Measurements from ENCODE around the gene LSM3.

GRCh38 chr3:14199641-14200040 lies 21.0 kb downstream of the LSM3 start:
- TF ChIP-seq CTCF (conservative IDR thresholded peaks at IDR 0.05; ENCODE audit: low read depth, low read length) (no peak), MAFK (IDR thresholded peaks at IDR 0.05; ENCODE audit: low read depth, low read length) (no peak), RAD21 (IDR thresholded peaks at IDR 0.05; ENCODE audit: low read length) (no peak), MXI1 (IDR thresholded peaks at IDR 0.05; ENCODE audit: borderline replicate concordance, low read depth, low read length) (no peak), FOS (IDR thresholded peaks at IDR 0.05; ENCODE audit: low read depth, low read length) (no peak), CEBPB (IDR thresholded peaks at IDR 0.05; ENCODE audit: low read depth, low read length) (no peak), POLR2A (IDR thresholded peaks at IDR 0.05; ENCODE audit: low read depth, low read length) (no peak), SMC3 (IDR thresholded peaks at IDR 0.05; ENCODE audit: low read depth, low read length) (no peak), RFX5 (IDR thresholded peaks at IDR 0.05; ENCODE audit: low read depth, low read length) (no peak), USF2 (IDR thresholded peaks at IDR 0.05; ENCODE audit: low read depth, low read length) (no peak)
